HFF-Myc (cell line): Measurements from ENCODE around the gene CFAP90.

Experiments used
- DNase-seq: peaks from one replicate; pipeline ENCODE4 v3.0.0-alpha.2; 2011; ENCODE audit warnings: low read depth; ENCODE audit errors: extremely low read depth
- H3K4me3 ChIP-seq: replicated peaks from 2 replicates; pipeline ENCODE4 v1.5.1; 2011; ENCODE audit warnings: low read depth, mild to moderate bottlenecking, control low read depth, low read length
- TF ChIP-seq, protein P1 (sequence below): IDR thresholded peaks from 2 replicates; pipeline ENCODE4 v1.5.1; 2012; ENCODE audit warnings: mild to moderate bottlenecking, low read depth, low read length, control low read depth; ENCODE audit errors: missing control alignments

CFAP90 gene

DNA sequence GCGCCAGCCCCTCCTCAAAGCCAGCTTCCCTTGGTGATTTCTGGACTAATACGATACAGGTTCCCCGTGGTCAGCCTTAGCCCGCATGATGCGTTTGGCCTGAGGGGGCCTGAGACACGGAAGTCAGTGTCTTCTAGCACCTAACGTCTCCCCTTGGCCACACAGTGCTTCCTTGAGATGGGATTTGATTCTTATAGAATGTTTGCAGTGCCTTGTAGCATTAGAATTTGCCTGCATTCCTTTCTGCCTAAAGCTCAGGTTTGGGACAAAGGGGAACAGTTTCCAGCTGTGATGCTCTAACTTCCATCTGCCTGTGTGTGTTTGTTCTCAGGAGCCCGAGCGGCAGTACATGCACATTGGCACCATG lies 34.4 kb downstream of the CFAP90 start:
- H3K4me3 ChIP-seq = no peak overlapping the region
- TF ChIP-seq, protein P1, sequence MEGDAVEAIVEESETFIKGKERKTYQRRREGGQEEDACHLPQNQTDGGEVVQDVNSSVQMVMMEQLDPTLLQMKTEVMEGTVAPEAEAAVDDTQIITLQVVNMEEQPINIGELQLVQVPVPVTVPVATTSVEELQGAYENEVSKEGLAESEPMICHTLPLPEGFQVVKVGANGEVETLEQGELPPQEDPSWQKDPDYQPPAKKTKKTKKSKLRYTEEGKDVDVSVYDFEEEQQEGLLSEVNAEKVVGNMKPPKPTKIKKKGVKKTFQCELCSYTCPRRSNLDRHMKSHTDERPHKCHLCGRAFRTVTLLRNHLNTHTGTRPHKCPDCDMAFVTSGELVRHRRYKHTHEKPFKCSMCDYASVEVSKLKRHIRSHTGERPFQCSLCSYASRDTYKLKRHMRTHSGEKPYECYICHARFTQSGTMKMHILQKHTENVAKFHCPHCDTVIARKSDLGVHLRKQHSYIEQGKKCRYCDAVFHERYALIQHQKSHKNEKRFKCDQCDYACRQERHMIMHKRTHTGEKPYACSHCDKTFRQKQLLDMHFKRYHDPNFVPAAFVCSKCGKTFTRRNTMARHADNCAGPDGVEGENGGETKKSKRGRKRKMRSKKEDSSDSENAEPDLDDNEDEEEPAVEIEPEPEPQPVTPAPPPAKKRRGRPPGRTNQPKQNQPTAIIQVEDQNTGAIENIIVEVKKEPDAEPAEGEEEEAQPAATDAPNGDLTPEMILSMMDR = no peak
- no peak for DNase-seq

DNA sequence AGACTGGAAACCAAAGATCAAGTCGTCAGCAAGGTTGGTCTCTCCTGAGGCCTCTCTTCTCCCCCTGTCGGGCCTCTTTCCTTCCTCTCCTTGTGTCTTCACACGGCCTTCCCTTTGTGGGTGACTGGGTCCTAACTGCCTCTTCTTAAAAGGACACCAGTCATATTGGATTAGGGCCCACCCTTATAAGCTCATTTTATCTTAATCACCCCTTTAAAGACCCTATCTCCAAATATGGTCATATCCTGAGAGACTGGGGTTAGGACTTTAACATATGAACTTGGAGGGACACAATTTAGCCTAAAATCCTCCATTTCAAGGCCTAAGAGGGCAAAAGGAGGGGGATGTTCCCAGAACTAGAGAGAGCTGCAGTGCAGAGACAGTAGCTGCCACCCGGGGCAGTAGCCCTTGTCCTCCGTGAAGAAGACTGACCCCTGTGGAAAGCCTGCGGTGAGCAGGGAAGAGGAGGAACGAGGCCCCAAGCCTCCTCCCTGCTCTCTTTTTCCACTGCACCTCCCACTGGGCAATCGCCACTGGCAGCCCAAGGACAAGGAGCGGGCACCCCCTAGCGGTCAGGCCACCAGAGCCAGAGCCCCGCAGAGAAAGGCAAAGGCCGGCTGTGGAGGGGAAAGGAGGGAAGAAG lies 34.9 kb downstream of the CFAP90 start:
- TF ChIP-seq, protein P1 = peak; percentile 90
- H3K4me3 ChIP-seq = no peak overlapping the region
- DNase-seq = peak; percentile 14

- TF ChIP-seq, protein P1 = no peak
- no peak for DNase-seq
- H3K4me3 ChIP-seq = no peak overlapping the region
Measured at GRCh38 chr5:7814816-7815215, 36.1 kb downstream of the CFAP90 start.

- H3K4me3 ChIP-seq = no peak overlapping the region
- TF ChIP-seq, protein P1 = no peak
- DNase-seq = no peak
Measured at GRCh38 chr5:7813576-7813975, 37.4 kb downstream of the CFAP90 start.

DNA sequence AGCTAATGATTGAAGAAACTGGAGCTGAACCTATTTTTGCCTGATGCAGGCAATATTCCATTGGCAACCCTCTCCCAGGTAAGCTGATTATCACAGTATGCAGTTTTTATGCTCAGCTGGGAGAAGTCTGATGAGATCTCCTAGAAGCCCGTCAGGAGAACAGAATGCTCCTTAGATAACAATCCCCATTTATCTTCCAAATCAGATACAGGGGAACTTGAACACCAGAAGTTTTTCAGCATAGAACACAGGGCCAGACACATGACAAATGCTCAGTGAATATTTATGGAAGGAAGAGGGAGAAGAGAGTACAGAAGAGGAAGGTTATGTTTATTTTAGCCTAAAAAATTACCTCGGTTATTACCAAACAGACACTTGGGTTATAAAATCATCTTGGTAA lies 37.9 kb downstream of the CFAP90 start:
- TF ChIP-seq, protein P1 = no peak
- no peak for DNase-seq
- H3K4me3 ChIP-seq = no peak overlapping the region

DNA sequence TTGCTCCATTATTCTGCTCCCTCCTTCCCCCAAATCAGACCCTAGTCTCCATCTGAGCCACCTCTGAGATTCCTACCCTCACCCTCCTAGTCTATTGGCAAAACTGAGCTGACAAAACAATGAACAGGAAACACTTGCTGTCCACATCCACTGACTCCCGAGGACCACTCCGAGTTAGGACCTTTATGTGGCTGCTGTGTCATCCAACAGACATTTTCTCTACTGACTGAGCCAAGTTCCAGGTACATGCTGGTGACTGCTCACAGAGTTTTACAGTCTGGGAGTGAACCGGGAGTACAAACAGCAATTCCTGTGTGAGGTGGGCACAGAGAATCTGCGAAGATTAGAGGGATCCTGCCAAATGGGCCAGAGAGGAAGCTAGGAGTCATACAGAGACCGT lies 39.2 kb downstream of the CFAP90 start:
- H3K4me3 ChIP-seq = no peak overlapping the region
- TF ChIP-seq, protein P1 = no peak
- DNase-seq = no peak

DNA sequence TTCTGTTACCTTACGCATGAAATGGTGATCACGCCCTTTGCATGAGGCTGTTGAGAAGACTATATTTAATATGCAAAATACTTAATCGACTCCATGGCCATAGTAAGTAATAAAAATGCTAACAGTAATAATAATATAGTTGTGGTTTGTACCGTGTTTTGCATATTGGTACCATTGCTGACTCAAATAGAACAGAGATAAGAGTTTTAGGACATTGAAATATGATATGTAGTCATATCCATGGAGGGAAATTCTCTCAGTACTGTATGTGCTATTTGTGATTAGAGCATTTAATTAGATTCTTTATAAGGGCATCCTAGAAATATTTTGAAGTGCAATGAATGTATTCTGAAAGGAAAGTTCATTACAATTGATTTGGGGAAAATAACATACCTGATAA lies 41.9 kb downstream of the CFAP90 start:
- H3K4me3 ChIP-seq = no peak overlapping the region
- no peak for DNase-seq

More for the DNA sequence above, 41.9 kb downstream of the CFAP90 start:
- TF ChIP-seq, protein P1 = no peak
